ENCODE measurements around the gene ITGB3. TPM values are rescaled to one million over a fixed set of nuclear protein-coding genes. Genes with fewer than 3 reads are reported as not detected.

Gene ITGB3
- 71.3 TPM for total RNA-seq

GRCh38 chr17:47253541-47254402 is at the start of gene ITGB3:
Gene ITGB3, plus strand, starts transcription at chr17:47253827. Its CDS starts 35 bp downstream, at chr17:47253862.
- H3K4me1 ChIP-seq = peaks cover 10 to 38% of the 10 kb centered on the region in 2 donors
- H3K9me3 ChIP-seq = no peaks in the 10 kb centered on the region
- DNase-seq (ENCODE audit: low spot score in 2 of 2) = peak in 1 of 2 donors; percentile 90
- no peaks in the 10 kb centered on the region for H3K36me3 ChIP-seq
- TF ChIP-seq, protein P1, sequence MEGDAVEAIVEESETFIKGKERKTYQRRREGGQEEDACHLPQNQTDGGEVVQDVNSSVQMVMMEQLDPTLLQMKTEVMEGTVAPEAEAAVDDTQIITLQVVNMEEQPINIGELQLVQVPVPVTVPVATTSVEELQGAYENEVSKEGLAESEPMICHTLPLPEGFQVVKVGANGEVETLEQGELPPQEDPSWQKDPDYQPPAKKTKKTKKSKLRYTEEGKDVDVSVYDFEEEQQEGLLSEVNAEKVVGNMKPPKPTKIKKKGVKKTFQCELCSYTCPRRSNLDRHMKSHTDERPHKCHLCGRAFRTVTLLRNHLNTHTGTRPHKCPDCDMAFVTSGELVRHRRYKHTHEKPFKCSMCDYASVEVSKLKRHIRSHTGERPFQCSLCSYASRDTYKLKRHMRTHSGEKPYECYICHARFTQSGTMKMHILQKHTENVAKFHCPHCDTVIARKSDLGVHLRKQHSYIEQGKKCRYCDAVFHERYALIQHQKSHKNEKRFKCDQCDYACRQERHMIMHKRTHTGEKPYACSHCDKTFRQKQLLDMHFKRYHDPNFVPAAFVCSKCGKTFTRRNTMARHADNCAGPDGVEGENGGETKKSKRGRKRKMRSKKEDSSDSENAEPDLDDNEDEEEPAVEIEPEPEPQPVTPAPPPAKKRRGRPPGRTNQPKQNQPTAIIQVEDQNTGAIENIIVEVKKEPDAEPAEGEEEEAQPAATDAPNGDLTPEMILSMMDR (IDR thresholded peaks at IDR 0.05) = peak; percentile 41 to 49 (median 45)
- H3K4me3 ChIP-seq = peak within 1 kb of the TSS; percentile 79 to 90
- no peaks in the 10 kb centered on the region for H3K27me3 ChIP-seq
- H3K27ac ChIP-seq = peak within 1 kb of the TSS; percentile 92 to 95
- intact Hi-C loops (cut with DNase I) = loop anchor here (1.0 to 2.0 kb wide), 3 partner anchors 15 to 26 kb away; no protein-coding TSS in a partner anchor

GRCh38 chr17:47203984-47204721 is 49.5 kb upstream of the ITGB3 start:
- Histone ChIP-seq H3K4me1 (peaks cover 5 to 9% of the 10 kb centered on the region in 2 donors), H3K27me3 (no peaks in the 10 kb centered on the region), H3K4me3 (no peak overlapping the region), H3K27ac (peak overlapping the region; percentile 82 to 85), H3K9me3 (no peaks in the 10 kb centered on the region), H3K36me3 (no peaks in the 10 kb centered on the region)
- intact Hi-C loops (cut with DNase I) = loop anchor here (2.0 kb wide), 1 partner anchor 21 kb away; no protein-coding TSS in a partner anchor
- no peak for DNase-seq (ENCODE audit: low spot score in 2 of 2)
- TF ChIP-seq, protein P1 (IDR thresholded peaks at IDR 0.05) = no peak

DNA sequence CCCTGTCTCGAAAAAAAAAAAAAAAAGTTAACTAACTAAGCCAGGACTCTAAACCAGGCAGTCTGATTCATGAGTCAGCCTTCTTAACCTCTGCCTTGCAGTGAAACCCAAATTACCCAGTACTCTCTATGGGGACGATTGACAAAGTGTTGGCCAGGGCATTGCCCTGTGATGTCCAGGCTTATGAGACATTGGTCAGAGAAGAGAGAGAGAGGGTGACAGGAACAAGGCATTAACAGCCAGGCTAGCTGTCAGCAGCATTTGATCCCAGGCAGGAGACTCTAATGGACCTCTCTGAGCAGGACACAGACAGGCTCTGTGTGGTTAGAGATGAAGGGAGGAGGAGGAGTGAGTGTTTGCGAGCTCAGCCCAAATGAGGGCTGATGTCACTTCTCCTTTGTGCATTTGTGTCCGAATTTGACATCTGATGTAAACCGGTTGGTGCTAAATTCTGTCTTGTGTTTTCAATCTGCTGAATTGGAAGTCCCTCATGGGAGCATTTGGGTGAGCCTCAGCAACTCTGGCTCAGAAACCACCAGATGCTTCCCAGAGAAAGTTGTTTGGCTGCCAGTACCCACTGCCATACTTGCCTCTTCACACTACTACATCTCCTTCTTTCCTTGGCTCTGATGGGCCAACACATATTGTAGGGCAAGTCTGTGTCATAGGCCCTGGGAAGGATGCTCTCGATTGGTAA is 48.8 kb upstream of the ITGB3 start:
- intact Hi-C loops (cut with DNase I) = loop anchor here (2.0 kb wide), 1 partner anchor 20 kb away; no protein-coding TSS in a partner anchor
- Histone ChIP-seq H3K27me3 (no peaks in the 10 kb centered on the region), H3K36me3 (no peaks in the 10 kb centered on the region), H3K27ac (peak overlapping the region; percentile 82 to 85), H3K4me1 (peaks cover 5 to 9% of the 10 kb centered on the region in 2 donors), H3K9me3 (no peaks in the 10 kb centered on the region), H3K4me3 (peak overlapping the region in 1 of 2 donors; percentile 0)
- TF ChIP-seq, protein P1 (IDR thresholded peaks at IDR 0.05) = no peak
- no peak for DNase-seq (ENCODE audit: low spot score in 2 of 2)

DNA sequence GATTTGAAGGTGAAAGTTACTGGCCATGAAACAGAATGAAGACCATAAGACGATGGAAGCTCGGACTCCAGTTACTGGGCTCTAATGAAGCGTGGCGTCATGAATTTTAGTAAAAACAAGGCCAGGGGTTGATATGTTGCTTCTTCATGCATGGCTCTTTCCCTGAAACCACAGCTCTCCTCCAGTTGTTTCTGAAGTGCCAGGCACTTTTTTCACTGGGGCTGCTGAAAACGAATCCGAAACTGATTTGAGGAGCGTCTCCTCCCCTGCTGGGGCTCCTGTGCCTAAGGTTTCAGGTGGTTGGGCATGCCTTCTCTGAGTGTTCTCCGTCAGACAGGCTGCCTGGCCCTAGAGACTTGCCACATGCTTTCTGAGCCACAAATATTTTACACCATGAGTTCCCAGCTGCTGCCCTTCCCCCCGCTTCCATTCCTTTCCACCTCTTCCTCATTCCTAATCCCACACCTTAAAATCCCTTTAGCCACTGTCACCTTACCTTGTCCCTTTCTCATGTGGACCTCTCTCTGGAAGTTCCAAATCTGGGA is 48.1 kb upstream of the ITGB3 start:
- H3K27me3 ChIP-seq = no peaks in the 10 kb centered on the region
- intact Hi-C loops (cut with DNase I) = loop anchor here (2.0 kb wide), 1 partner anchor 19 kb away; no protein-coding TSS in a partner anchor
- no peaks in the 10 kb centered on the region for H3K36me3 ChIP-seq
- DNase-seq (ENCODE audit: low spot score in 2 of 2) = peak in 1 of 2 donors; percentile 76
- peak overlapping the region; percentile 82 to 85 for H3K27ac ChIP-seq
- H3K9me3 ChIP-seq = no peaks in the 10 kb centered on the region
- TF ChIP-seq, protein P1 (IDR thresholded peaks at IDR 0.05) = no peak
- peak overlapping the region in 1 of 2 donors; percentile 0 for H3K4me3 ChIP-seq
- peaks cover 5 to 9% of the 10 kb centered on the region in 2 donors for H3K4me1 ChIP-seq
